GM10266 (cell line): ENCODE data around the gene RASGRF1.

ENCODE experiments used
- DNase-seq: peaks from one replicate; pipeline ENCODE4 v3.0.0; 2012; ENCODE audit errors: extremely low spot score
- TF ChIP-seq, protein P1 (sequence below): IDR thresholded peaks from 2 replicates; pipeline ENCODE4 v1.5.1; 2012; ENCODE audit warnings: mild to moderate bottlenecking, low read depth; ENCODE audit not compliant: control insufficient read depth, insufficient read depth; ENCODE audit errors: missing control alignments

RASGRF1 gene

DNA sequence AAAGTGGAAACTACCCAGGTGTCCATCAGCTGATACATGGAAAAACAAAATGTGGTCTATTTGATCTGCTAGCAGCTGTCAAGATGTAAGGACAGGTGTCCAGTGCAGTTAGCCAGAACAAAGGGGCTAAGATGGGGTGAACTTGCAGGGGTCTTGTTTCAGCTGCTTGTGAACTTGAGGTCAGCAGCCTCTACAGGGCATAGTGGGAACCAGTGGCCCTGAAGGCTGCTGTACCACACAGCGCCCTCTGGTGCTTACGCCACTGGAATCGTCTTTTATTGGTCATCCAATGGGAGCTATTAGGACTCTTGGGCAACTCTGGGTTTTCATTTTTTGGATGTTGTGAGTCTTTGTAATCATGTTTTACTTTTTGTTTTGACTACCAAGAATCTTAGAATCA lies 83.5 kb downstream of the RASGRF1 start:
- TF ChIP-seq, protein P1, sequence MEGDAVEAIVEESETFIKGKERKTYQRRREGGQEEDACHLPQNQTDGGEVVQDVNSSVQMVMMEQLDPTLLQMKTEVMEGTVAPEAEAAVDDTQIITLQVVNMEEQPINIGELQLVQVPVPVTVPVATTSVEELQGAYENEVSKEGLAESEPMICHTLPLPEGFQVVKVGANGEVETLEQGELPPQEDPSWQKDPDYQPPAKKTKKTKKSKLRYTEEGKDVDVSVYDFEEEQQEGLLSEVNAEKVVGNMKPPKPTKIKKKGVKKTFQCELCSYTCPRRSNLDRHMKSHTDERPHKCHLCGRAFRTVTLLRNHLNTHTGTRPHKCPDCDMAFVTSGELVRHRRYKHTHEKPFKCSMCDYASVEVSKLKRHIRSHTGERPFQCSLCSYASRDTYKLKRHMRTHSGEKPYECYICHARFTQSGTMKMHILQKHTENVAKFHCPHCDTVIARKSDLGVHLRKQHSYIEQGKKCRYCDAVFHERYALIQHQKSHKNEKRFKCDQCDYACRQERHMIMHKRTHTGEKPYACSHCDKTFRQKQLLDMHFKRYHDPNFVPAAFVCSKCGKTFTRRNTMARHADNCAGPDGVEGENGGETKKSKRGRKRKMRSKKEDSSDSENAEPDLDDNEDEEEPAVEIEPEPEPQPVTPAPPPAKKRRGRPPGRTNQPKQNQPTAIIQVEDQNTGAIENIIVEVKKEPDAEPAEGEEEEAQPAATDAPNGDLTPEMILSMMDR, result peak; percentile 52
- no peak for DNase-seq

DNA sequence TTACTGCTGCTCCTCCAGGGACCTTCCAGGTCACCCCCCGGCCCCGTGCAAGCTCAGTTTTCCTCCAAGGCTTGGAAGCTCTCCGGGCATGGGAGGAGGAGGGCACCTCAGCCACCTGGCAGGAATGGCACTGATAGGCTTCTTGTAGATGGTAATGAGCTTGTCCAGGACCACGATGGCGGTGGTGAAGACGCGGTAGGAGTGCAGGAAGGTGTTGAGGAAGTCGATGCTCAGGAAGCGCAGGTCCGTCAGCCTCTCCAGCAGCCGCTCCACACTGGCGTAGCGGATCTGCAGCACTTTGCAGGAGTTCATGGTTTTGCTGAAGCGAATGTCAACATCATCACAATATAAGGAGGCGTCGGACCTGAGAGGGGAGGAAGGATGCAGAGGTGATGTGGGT lies 84.5 kb downstream of the RASGRF1 start:
- TF ChIP-seq, protein P1, result no peak
- DNase-seq, result no peak

DNA sequence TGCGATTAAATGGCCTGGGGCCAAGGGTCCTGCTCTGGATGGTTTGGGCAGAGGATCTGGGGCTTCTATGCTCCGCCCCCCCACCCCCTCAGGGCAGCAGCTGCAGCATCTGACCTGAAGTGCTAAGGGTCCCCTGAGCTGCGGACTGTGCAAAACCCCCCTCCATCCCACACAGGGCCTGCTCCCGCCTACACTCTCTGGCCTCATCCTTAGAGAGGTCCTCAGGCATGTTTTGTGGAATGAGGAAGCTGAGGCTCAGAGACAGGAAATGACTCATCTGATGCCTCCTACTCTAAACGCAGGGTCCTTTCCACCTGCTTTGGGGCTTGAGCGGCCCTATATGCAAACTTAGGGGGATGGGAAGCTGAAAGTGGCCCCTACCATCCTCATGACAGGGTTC lies 86.2 kb downstream of the RASGRF1 start:
- TF ChIP-seq, protein P1, result no peak
- peak; percentile 71 for DNase-seq

DNA sequence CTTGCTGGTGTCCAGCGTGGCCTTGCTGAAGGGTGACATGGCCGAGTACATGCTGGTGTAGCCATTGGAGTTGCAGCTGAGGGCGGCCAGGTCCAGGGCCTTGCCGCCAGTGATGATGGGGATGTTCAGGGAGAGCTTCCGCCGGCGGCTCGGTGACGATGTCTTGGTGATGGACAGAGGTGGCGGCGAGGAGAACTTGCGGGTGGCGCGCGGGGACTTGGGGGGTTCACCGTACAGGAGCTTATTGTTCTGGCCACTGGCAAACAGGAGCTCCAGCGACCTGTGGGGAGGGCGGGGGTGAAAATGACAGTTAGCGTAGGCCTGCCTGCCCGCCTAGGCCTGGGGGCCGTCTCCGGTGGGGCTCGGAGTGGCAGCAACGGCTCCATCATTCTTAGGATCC lies 86.7 kb downstream of the RASGRF1 start:
- TF ChIP-seq, protein P1, result no peak
- DNase-seq, result no peak

DNA sequence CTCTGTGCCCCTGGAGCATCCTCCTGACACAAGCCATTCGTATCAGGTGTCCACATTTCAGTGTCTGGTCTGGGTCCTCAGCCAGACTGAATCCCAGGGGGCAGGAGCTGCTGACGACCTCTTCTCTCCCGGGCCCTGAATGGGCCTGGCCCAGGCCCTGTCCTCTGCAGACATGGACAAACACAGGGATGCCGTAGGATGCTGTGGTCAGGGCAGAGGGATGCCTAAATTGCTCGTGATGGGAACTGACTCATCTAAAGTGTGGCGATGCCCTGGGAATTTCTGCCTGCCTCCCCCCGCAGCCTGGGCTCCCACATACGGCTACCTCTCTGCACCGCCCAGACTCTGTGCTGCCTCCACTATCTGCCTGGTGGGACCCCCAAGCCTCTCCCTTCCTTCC lies 87.3 kb downstream of the RASGRF1 start:
- no peak for DNase-seq
- TF ChIP-seq, protein P1, result no peak

DNA sequence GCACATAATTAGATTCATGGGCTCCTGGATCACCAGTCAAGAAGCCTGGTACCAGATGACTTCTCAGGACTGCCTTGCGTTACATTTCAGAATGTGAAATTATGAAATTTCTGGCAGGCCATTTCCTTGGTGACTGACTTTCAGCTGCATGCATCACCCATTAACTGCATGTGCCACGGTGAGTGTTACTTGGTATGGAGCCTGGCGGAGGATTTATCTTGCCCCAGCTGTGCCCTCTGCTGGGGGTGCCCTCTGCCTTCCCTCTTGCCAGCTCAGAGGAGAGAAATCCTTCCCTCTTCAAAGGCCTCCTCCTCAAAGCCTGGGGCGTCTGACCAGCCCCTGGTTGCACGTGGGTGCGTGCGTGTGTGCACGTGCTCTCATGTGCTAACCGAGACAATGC lies 88.0 kb downstream of the RASGRF1 start:
- TF ChIP-seq, protein P1, result no peak
- no peak for DNase-seq

DNA sequence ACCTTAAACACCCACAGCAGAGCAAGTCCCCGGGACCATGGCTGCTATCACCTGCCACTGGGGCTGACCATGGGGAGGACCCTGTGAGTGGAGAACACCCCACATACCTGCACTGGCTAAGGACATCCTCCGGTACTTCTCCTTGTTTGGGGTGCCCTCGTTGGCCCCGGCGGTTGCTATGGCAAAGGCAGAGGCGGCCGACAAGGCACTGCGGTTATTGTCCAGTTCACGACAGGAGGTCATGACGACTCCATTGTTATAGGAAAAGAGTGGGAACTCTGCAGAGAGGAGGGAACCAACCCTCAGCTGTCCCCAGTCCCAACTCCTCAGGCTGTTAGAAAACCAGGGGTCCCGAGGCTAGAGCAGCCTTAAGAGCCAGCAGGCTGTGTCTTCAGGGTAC lies 90.9 kb downstream of the RASGRF1 start:
- TF ChIP-seq, protein P1, result no peak
- DNase-seq, result no peak
